ENCODE measurements around the gene GDI1. TPM values are rescaled to one million over a fixed set of nuclear protein-coding genes. Genes with fewer than 3 reads are reported as not detected.

Gene GDI1
- total RNA-seq, 1 donor from 2014 or later, result 113 TPM

GRCh38 chrX:154478728-154479622 is 42.0 kb downstream of the GDI1 start, which contains the start of gene LAGE3:
TSS of gene LAGE3 (minus strand) at chrX:154479281. CDS start at chrX:154478915, 366 bp downstream.
- Histone ChIP-seq H3K27me3 (ENCODE audit: control insufficient read depth, insufficient read depth, low read length) (no peaks in the 10 kb centered on the region), H3K36me3 (ENCODE audit: control insufficient read depth, insufficient read depth, low read length) (no peaks in the 10 kb centered on the region), H3K4me3 (ENCODE audit: low read depth, low read length) (peak within 1 kb of the TSS; percentile 48)
- DNase-seq (ENCODE audit: low read depth), result no peak
- TF ChIP-seq, protein P1, sequence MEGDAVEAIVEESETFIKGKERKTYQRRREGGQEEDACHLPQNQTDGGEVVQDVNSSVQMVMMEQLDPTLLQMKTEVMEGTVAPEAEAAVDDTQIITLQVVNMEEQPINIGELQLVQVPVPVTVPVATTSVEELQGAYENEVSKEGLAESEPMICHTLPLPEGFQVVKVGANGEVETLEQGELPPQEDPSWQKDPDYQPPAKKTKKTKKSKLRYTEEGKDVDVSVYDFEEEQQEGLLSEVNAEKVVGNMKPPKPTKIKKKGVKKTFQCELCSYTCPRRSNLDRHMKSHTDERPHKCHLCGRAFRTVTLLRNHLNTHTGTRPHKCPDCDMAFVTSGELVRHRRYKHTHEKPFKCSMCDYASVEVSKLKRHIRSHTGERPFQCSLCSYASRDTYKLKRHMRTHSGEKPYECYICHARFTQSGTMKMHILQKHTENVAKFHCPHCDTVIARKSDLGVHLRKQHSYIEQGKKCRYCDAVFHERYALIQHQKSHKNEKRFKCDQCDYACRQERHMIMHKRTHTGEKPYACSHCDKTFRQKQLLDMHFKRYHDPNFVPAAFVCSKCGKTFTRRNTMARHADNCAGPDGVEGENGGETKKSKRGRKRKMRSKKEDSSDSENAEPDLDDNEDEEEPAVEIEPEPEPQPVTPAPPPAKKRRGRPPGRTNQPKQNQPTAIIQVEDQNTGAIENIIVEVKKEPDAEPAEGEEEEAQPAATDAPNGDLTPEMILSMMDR (IDR thresholded peaks at IDR 0.05; ENCODE audit: insufficient read depth, low read length, poor library complexity, severe bottlenecking), result no peak

GRCh38 chrX:154481195-154481594 is 44.2 kb downstream of the GDI1 start:
- no peaks in the 10 kb centered on the region for H3K36me3 ChIP-seq (ENCODE audit: control insufficient read depth, insufficient read depth, low read length)
- H3K27me3 ChIP-seq (ENCODE audit: control insufficient read depth, insufficient read depth, low read length), result no peaks in the 10 kb centered on the region
- H3K4me3 ChIP-seq (ENCODE audit: low read depth, low read length), result no peak overlapping the region
- no peak for DNase-seq (ENCODE audit: low read depth)
- TF ChIP-seq, protein P1 (IDR thresholded peaks at IDR 0.05; ENCODE audit: insufficient read depth, low read length, poor library complexity, severe bottlenecking), result no peak

DNA sequence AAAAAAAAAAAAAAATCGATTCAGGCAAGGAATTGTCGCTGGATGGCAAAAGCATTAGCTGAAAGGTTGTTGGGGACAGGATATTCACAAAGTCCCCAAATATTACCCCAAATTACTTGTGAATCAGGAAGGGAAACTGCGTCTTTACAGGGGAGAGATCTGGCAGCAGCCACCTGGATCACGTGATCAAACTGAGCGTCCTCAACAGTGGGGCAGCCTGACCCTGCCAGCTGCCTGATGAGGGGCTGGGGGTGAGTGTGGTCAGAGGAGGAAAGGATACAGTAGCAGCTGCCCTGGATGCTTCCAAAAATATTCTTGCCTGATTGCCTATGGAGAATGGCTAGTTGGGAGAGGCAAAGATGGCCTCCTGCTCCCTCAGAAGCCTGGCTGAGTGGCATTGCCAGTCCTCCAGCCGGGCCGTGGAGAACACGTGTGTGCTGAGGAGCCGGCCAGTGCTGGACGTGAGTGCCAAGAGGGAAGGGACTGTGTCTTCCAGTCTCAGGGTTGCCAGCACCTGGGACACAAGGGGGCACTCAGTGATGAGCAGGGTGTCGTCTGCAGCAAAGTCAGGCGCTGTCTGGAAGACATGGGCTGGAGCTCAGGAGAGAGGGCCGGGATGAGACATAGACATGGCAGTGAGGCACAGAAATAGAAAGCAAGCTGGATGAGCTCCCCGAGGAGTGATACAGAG is 45.1 kb downstream of the GDI1 start:
- TF ChIP-seq, protein P1 (IDR thresholded peaks at IDR 0.05; ENCODE audit: insufficient read depth, low read length, poor library complexity, severe bottlenecking), result no peak
- no peaks in the 10 kb centered on the region for H3K36me3 ChIP-seq (ENCODE audit: control insufficient read depth, insufficient read depth, low read length)
- no peak overlapping the region for H3K4me3 ChIP-seq (ENCODE audit: low read depth, low read length)
- no peaks in the 10 kb centered on the region for H3K27me3 ChIP-seq (ENCODE audit: control insufficient read depth, insufficient read depth, low read length)
- no peak for DNase-seq (ENCODE audit: low read depth)

DNA sequence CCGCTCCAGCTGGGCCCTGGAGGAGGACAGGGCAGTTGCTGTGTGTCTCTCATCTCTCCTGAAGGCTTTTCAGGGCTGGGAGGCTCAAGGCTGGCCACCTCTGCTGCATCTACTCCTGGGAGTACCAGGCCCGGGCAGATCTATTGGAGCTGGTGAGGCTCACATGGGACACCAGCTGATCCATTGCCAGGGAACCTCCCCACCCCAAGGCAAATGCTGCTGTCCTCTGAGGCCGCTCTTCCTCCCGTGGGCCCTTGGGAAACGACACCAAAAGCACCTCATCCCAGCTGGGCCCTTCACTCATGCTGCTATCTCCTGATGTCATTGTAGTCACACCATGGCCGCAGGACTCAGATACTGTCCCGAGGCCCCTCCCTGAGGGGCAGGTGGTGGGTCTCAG is 45.8 kb downstream of the GDI1 start:
- DNase-seq (ENCODE audit: low read depth), result no peak
- TF ChIP-seq, protein P1 (IDR thresholded peaks at IDR 0.05; ENCODE audit: insufficient read depth, low read length, poor library complexity, severe bottlenecking), result no peak
- no peaks in the 10 kb centered on the region for H3K27me3 ChIP-seq (ENCODE audit: control insufficient read depth, insufficient read depth, low read length)
- no peak overlapping the region for H3K4me3 ChIP-seq (ENCODE audit: low read depth, low read length)
- no peaks in the 10 kb centered on the region for H3K36me3 ChIP-seq (ENCODE audit: control insufficient read depth, insufficient read depth, low read length)

- Histone ChIP-seq H3K36me3 (ENCODE audit: control insufficient read depth, insufficient read depth, low read length) (no peaks in the 10 kb centered on the region), H3K4me3 (ENCODE audit: low read depth, low read length) (no peak overlapping the region), H3K27me3 (ENCODE audit: control insufficient read depth, insufficient read depth, low read length) (no peaks in the 10 kb centered on the region)
- DNase-seq (ENCODE audit: low read depth), result no peak
- TF ChIP-seq, protein P1 (IDR thresholded peaks at IDR 0.05; ENCODE audit: insufficient read depth, low read length, poor library complexity, severe bottlenecking), result no peak
Measured at GRCh38 chrX:154483325-154483724, 46.4 kb downstream of the GDI1 start.
